HG02852 (cell line): ENCODE measurements around the gene NRCAM.

Source experiments
- ATAC-seq: cut with Tn5 transposase; IDR thresholded peaks from one replicate; pipeline ENCODE4 v1.9.1; 2021; ENCODE audit warnings: mild to moderate bottlenecking, moderate library complexity; ENCODE audit not compliant: unreplicated experiment

NRCAM gene

GRCh38 chr7:108425714-108426275, 30.4 kb downstream of the NRCAM start:
- no peak for ATAC-seq

GRCh38 chr7:108424013-108424412, 32.2 kb downstream of the NRCAM start:
- no peak for ATAC-seq

DNA sequence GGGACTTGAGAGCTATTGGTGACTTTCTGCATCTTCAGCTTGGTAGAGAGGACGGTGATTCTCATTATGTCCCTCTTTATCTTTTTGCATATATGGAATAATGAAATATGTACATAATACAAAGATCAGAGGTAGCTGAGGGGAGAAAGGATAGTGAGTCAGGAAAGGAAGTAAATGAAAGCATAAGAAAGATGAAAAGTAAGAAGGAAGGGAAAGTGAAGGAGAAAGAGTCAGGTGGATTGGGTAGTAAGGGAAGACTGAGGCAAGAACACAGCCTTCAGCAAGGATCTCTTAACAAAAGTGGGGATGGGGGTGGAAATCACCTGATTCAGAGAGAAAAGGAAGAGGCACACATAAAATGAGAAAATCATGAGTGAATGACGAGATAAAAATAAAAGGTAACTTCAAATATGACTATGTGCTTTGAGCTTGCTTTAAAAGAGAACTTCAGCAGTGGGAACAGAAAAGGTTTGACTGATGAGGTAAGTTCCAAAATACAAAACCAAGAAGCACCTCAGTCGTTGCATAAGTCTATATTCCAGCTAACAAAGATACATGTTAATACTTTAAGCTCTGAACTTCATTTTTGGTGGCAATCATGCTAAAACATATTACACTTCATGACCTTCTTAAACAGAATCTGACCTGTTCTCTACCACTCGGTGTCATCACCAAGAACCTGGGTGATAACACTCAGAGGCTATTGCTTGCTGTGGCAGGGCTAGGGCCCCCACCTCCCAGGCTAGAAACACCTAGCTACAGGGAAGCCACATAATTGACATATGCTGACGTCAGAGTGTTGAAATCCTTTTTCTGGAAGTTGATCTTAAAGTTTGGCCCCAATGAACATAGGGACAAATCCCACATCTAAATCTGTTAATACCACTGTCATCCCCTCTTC, 32.9 kb downstream of the NRCAM start:
- peak; percentile 48 for ATAC-seq

DNA sequence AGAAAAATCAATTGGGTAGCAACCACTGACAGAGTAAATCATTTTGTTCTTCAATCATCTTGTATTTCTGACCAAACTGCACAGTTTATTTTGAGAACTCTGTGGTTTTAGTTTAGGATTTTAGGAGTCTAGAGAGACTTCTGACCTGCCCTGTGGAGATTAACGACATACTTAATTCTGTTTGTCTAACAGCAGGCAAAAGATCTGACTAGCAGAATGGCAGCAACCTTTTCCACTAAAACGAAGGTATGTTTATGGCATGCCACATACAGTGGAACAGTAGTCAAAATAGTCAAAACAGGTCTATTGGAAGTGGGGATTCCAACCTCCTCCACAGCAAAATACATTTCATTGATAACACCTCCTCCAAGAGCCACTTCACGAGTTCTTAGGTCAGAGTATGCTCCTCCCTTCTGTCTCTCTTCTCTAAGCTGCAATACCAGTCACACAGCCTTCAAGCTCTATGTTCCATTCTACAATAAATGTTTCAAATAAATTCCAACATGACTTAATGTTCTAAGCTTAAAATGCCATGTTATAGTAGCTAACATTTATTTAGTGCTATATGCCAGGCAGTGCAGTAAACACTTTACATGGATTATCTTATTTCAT, 34.4 kb downstream of the NRCAM start:
- no peak for ATAC-seq

GRCh38 chr7:108419961-108420908, 36.0 kb downstream of the NRCAM start:
- ATAC-seq = no peak

DNA sequence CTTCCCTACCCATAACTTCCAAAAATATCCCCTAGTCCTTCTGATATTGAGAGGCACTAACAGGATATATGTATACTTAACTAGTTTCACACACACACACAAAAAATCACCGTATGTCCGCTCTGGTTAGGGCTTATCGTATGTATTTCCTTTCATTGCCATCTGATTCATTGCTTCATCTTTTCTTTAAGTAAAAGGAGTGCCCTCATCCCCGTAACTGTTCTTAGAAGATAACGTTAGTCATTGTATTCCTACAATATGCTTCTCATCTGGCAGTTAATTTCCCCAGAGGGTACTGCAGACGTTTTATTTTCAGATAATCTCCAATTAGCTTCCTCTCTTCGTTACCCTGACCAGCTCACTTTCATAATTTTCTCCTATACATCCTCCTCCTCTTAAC, 37.3 kb downstream of the NRCAM start:
- no peak for ATAC-seq

DNA sequence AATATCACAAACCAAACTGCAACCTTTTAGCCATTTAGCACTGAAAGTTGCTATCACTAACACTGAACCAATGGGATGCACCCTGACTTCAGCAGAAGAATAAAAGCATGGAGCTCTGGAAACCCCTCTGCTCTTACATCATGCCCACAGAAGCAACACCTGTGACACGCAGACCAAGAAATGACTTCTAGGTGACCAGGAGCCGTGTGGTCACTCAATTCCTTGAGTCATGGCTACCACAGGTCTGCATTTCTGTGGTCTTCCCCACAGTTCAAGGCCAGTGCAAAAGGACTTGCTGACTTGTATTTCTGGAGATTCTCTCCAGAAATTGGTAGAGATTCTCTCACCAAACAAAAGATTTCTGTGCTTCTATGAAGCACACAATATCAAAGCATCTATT, 38.3 kb downstream of the NRCAM start:
- ATAC-seq = no peak

- ATAC-seq = no peak
Measured at GRCh38 chr7:108417144-108417543, 39.1 kb downstream of the NRCAM start.

DNA sequence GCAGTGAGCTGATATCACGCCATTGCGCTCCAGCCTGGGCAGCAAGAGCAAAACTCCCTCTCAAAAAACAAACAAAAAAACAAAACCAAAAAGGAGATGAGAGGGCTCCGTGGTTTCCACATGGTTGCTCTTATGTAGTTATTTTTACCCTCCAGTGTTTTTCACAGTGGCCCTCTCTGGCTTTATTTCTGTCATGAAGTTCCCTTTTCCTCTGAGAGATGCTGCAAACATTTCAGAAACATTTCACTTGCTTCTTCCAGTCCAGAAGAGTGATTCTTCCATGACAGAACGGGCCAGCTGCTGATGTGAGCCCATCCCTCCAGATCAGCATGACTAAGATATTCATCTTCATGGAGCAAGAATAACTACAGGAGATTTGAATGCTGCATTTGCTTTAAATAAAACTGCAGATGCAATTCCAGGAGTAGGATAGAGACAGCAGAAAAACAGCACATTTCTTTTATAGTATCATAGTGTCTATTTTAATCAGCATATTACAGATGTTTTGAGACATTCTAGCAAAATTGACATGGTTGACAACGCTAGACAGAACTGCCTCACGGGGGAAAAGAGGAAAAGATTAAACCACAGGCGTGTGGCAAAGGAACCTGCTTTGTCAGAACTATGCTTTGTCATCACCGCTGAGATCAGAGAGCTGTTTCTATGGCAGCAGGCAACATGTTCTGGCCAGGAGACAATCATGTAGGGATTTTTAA, 40.3 kb downstream of the NRCAM start:
- ATAC-seq = peak; percentile 79

DNA sequence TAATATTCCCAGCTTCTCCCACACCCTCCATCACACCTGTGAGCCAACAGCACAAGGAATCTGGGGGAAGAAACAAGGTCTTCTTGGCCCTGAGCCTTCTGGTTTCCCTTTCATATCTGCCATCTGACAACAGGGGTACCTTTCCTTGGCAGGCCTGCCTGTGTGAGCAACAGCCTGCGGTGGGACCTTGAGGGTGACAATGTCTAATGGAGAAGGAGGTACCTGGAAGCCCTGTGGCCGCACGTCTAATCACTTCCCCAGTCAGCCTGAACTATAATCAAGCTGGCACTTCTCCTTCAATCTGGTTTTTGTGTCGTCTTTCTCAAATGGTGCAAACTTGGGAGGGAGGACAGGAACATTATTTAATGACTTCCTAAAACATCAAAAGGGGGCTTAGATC, 41.2 kb downstream of the NRCAM start:
- no peak for ATAC-seq

DNA sequence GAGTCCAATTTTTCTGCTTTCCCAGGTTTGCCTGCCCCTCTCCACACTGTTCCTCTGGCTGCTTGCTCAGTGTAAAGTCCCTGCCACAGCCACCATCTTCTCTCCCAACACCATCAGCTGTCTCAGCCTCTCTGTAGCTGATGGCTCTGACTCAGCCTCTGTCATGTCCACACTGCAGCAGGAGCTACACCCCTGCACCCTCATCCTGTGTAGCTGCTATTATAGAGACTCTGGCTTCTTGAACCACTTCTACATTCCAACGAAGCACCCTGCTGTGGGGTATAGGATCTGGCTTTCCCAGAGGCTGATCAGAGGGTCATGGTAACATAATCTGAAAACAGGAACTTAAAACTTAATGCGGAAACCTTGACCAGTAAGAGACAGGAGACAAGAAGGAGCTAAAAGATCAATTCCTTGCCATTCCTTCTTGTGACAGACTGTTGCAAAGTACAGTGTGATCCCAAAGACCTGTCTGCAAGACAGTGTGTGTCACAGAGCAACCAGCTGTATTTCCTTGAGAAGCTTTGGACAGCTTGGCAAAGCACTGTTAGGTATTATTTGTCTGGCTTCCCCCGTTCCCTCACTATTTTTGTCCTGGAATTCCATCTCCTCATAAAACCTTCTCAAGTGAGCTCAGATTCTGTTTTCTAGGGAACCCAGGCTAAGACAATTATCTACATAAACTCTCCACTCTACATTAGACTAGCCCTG, 42.3 kb downstream of the NRCAM start:
- no peak for ATAC-seq

- no peak for ATAC-seq
Measured at GRCh38 chr7:108413337-108413736, 42.9 kb downstream of the NRCAM start.

- ATAC-seq = no peak
Measured at GRCh38 chr7:108409146-108409545, 47.1 kb downstream of the NRCAM start.

- ATAC-seq = no peak
Measured at GRCh38 chr7:108408296-108408991, 47.8 kb downstream of the NRCAM start.

DNA sequence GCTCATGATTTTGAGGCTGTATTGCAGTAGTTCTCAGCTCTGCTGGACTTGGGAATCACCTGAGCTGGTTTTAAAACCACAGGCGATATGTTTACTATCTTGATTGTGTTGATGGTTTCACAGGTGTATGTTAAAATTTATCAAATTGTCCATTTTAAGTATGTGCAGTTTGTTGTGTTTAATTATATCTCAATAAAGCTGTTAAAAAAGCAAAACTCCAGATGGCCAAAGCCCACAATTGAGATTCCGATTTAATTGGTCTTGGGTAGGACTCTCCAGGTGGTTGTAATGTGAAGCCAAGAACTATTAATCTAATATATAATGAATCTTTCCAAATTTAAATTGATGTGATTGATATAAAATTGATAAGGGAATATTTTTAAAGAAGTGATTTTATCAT, 48.6 kb downstream of the NRCAM start:
- ATAC-seq = no peak

DNA sequence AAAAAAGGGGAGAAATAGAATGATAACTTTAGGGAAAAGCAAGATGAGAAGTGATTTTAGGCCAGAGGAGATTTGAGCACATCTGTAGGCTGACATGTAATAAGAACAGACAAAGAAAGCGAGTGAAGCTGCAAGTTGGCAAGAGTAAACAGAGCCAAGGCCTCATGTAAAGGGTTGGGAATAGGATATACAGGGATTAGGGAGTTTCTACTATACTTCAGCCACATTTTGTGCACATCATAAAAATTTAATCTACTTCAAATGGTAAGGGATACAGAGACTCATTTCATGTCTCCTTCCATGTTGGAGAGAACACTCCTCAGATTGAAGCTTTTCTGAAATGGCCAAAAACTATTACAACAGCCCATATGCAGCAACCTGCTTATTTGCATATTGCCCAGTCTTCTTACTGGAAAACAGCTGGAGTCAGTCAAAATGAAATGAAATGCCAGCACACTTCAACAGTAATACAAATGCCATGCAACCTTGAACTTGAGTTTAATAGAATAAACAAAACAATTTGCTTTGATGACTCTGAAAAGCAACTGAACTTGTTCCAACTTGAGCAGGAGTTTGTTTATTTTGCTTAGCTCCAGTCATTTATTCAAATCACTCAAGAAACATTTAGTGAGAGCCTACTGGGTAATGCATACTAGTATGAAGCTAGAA, 49.9 kb downstream of the NRCAM start:
- no peak for ATAC-seq

DNA sequence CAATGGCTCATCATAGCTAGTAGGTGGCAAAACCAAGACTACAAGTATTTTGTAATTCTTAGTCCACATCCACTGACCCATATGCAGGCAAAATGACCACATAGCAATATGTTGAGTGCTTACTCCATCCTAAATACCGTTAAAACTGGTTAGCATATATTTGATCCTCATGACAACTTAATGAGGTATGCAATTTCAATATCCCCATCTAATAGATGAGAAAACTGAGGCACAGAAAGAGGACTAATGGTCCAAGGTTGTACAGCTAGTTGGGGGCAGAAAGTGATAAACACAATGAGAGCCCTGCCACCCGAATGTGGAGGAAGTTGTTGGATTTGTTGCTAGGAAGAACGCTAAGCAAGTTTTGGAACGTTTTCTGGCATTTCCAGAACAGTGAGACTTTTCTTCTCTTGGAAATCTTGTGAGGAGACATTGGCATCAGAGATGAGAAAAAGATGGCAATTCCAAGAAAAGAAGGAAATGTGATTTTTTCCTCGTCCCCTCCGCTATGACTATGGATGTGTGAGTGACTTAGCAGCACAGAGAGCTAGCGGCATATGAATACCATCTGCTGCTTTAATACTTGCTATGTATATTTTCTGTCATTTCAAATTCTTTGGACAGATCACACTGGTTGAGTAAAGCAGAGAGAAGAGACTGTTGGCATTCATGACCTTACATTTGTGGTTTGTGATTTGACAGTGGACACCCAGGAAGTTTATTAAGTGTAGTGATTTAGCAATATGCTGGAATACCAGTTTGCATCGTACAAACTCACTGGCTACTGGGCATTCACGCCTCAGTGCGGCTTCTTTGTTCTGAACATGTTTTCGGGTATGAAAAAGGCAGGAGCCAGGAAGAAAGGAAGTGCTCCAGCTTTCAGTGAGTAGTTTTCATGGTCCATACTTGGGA, 51.5 kb downstream of the NRCAM start:
- no peak for ATAC-seq
